HCT116 (cell line): ENCODE data around the gene ARAP1. TPM values are rescaled to one million over a fixed set of nuclear protein-coding genes. Genes with fewer than 3 reads are reported as not detected.

Experiments used
- ATAC-seq: fragments of 200-7000 bp; cut with Tn5 transposase; 2 replicates; pipeline ENCODE4 v1.9.1; 2020; ENCODE audit warnings: mild to moderate bottlenecking, moderate library complexity
- BruUV-seq: library from RNA; stranded (reverse); fragments of 400-500 nt; replicated peaks from 2 replicates; lab custom pipeline; 2021; lab: Mats Ljungman, UMichigan
- CTCF ChIA-PET: fragments of 300-600 bp; sonication (Branson Sonifier 250); formaldehyde crosslinking; loops from one replicate; lab custom pipeline; 2021; ENCODE audit warnings: antibody characterized with exemption; lab: Charles Lee
- POLR2A ChIA-PET: fragments of 300-600, 350-600 bp; sonication (Branson Sonifier 250); formaldehyde crosslinking; loops from one replicate; lab custom pipeline; 2021; ENCODE audit warnings: antibody characterized with exemption; lab: Charles Lee
- RAD21 ChIA-PET, 2 experiments: fragments of 300-600 bp; sonication (Branson Sonifier 250); formaldehyde crosslinking; loops; one replicate each; lab custom pipeline; 2023; ENCODE audit warnings: low total read pairs in 2 of 2; ENCODE audit not compliant: uncharacterized antibody in 2 of 2, unreplicated experiment in 2 of 2, low non-redundant PET in 1 of 2; lab: Charles Lee
- DNase-seq: peaks from one replicate; pipeline ENCODE4 v3.0.0-alpha.2; 2010; ENCODE audit warnings: low read depth, low spot score
- H2AFZ ChIP-seq: fragments of 200-600 bp; shearing (Covaris generic), sonication (generic); 2 replicates; pipeline ENCODE4 v1.6.1; 2017; ENCODE audit warnings: low read depth, mixed run types, mixed read lengths, antibody characterized with exemption, low read length; ENCODE audit not compliant: poor library complexity, severe bottlenecking
- H3K27ac ChIP-seq: 2 replicates; pipeline ENCODE4 v1.5.1; 2012; ENCODE audit warnings: low read depth, low read length
- H3K27me3 ChIP-seq: fragments of 200-600 bp; sonication (generic); 2 replicates; pipeline ENCODE4 v1.6.1; 2016; ENCODE audit warnings: mixed run types, low read length, mixed read lengths; ENCODE audit not compliant: insufficient read depth
- H3K36me3 ChIP-seq, 2 experiments: fragments of 200-500 bp in 1 of 2; fragments of 200-600 bp in 1 of 2; sonication (Bioruptor generic) in 1 of 2; sonication (generic) in 1 of 2; 2 replicates each; pipeline versions ENCODE4 v1.5.1 to v1.6.1; 2014 to 2016; ENCODE audit warnings: low read length in 2 of 2, inconsistent platforms in 1 of 2, mixed read lengths in 1 of 2, mixed run types in 1 of 2; ENCODE audit not compliant: insufficient read depth in 2 of 2, control insufficient read depth in 1 of 2
- H3K4me1 ChIP-seq, 2 experiments: fragments of 200-600 bp in 1 of 2; sonication (generic) in 1 of 2; 2 replicates each; pipeline versions ENCODE4 v1.5.1 to v1.6.1; 2012 to 2017; ENCODE audit warnings: low read length in 2 of 2, inconsistent platforms in 1 of 2, mild to moderate bottlenecking in 1 of 2, mixed read lengths in 1 of 2, mixed run types in 1 of 2, moderate library complexity in 1 of 2; ENCODE audit not compliant: insufficient read depth in 2 of 2, control insufficient read depth in 1 of 2
- H3K4me2 ChIP-seq: fragments of 200-600 bp; sonication (generic); 2 replicates; pipeline ENCODE4 v1.6.1; 2017; ENCODE audit warnings: mixed run types, low read length, mixed read lengths
- H3K4me3 ChIP-seq, 2 experiments: fragments of 200-600 bp in 1 of 2; sonication (generic) in 1 of 2; replicated peaks in 1 of 2; 2 replicates each; pipeline ENCODE4 v1.5.1; 2011 to 2016; ENCODE audit warnings: low read length in 2 of 2, control low read depth in 1 of 2, low read depth in 1 of 2, mild to moderate bottlenecking in 1 of 2, mixed read lengths in 1 of 2, mixed run types in 1 of 2
- H3K79me2 ChIP-seq: fragments of 200-600 bp; sonication (generic); 2 replicates; pipeline ENCODE4 v1.6.1; 2017; ENCODE audit warnings: mild to moderate bottlenecking, mixed run types, low read length, moderate library complexity, mixed read lengths; ENCODE audit not compliant: insufficient read depth
- H3K9ac ChIP-seq: fragments of 200-600 bp; sonication (generic); 2 replicates; pipeline ENCODE4 v1.6.1; 2016; ENCODE audit warnings: low read length, mixed read lengths
- H3K9me2 ChIP-seq: fragments of 200-600 bp; sonication (generic), shearing (Covaris generic); 2 replicates; pipeline ENCODE4 v1.6.1; 2017; ENCODE audit warnings: mixed run types, mild to moderate bottlenecking, moderate library complexity; ENCODE audit not compliant: insufficient read depth
- H3K9me3 ChIP-seq, 2 experiments: fragments of 200-500 bp in 1 of 2; fragments of 200-600 bp in 1 of 2; sonication (Bioruptor generic) in 1 of 2; sonication (generic) in 1 of 2; 2 replicates each; pipeline ENCODE4 v1.6.1; 2014 to 2017; ENCODE audit warnings: low read length in 2 of 2, mixed read lengths in 2 of 2, inconsistent platforms in 1 of 2, low read depth in 1 of 2, mild to moderate bottlenecking in 1 of 2, mixed run types in 1 of 2, moderate library complexity in 1 of 2; ENCODE audit not compliant: control insufficient read depth in 1 of 2, insufficient read depth in 1 of 2
- H4K20me1 ChIP-seq: fragments of 200-600 bp; sonication (generic), shearing (Covaris generic); 2 replicates; pipeline ENCODE4 v1.6.1; 2017; ENCODE audit warnings: mixed run types, mild to moderate bottlenecking, moderate library complexity; ENCODE audit not compliant: insufficient read depth
- CBX3 ChIP-seq: IDR thresholded peaks from 2 replicates; pipeline ENCODE4 v1.6.1; 2012; ENCODE audit warnings: low read depth
- CEBPB ChIP-seq: IDR thresholded peaks from 2 replicates; pipeline ENCODE4 v1.6.1; 2012; ENCODE audit warnings: low read depth
- ELF1 ChIP-seq: IDR thresholded peaks from 2 replicates; pipeline ENCODE4 v1.6.1; 2012; ENCODE audit warnings: low read depth, borderline replicate concordance
- EZH2 ChIP-seq: fragments of 200-600 bp; sonication (generic); IDR thresholded peaks from 2 replicates; pipeline ENCODE4 v1.6.1; 2017; ENCODE audit warnings: antibody characterized with exemption, mixed run types
- POLR2A ChIP-seq: IDR thresholded peaks from 2 replicates; pipeline ENCODE4 v1.7.0; 2011; ENCODE audit warnings: borderline replicate concordance; ENCODE audit not compliant: insufficient read depth, insufficient read length; ENCODE audit errors: extremely low read depth
- RAD21 ChIP-seq: IDR thresholded peaks from 2 replicates; pipeline ENCODE4 v1.6.1; 2012; ENCODE audit warnings: low read depth, mild to moderate bottlenecking
- SRF ChIP-seq: IDR thresholded peaks from 2 replicates; pipeline ENCODE4 v1.6.1; 2012; ENCODE audit warnings: low read depth
- YY1 ChIP-seq: IDR thresholded peaks from 2 replicates; pipeline ENCODE4 v1.6.1; 2011; ENCODE audit warnings: low read length, low read depth, moderate library complexity, mild to moderate bottlenecking; ENCODE audit not compliant: insufficient replicate concordance; ENCODE audit errors: extremely low read depth
- ZNF274 ChIP-seq: fragments of 200-500 bp; sonication (Bioruptor generic); IDR thresholded peaks from 2 replicates; pipeline ENCODE4 v1.6.1; 2014; ENCODE audit warnings: mild to moderate bottlenecking, low read depth, low read length, inconsistent platforms
- intact Hi-C: fragments of 100-400 bp; cut with micrococcal nuclease; formaldehyde crosslinking; loops from 2 replicates; pipeline ENCODE4 v1.10.0; 2022
- total RNA-seq: library from RNA; stranded (reverse); gene quantifications from one replicate; pipeline ENCODE4 v1.2.1, GENCODE V29; 2021; ENCODE audit not compliant: unreplicated experiment
- TF ChIP-seq, protein P1 (sequence below): IDR thresholded peaks from 2 replicates; pipeline ENCODE4 v1.6.1; 2012
- TF ChIP-seq, protein P2 (sequence below): IDR thresholded peaks from 2 replicates; pipeline ENCODE4 v1.6.1; 2011; ENCODE audit warnings: mild to moderate bottlenecking, low read length, moderate library complexity; ENCODE audit not compliant: insufficient replicate concordance; ENCODE audit errors: extremely low read depth

ARAP1 gene
- total RNA-seq, 1 experiment from 2014 or later = 57.4 TPM

DNA sequence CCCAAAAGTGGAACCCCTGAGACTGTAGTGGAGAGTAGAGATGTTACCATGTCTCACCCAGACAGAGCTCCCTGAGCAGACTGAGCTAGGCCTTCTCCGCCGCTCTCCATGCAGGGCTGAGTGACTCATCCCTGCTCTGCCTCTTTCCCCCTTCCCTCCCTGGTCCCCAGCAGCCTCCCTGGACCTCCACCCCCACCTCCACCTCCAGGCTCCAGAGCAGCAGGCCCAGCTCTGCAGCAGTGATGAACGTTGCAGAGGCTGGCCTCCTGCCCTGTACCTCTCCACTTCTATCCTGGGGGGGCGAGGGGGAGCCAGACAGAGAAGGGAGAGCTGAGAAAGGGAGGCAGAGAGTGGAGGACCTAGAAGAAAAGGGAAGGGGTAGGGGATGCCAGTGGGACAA lies 19.3 kb upstream of the ARAP1 start:
- no peak overlapping the region for H2AFZ ChIP-seq
- POLR2A ChIA-PET = no interaction called here
- TF ChIP-seq YY1 = no peak
- no peak for TF ChIP-seq CBX3
- no peak for TF ChIP-seq ZNF274
- no peak for TF ChIP-seq ELF1
- TF ChIP-seq POLR2A = no peak
- TF ChIP-seq, protein P1, sequence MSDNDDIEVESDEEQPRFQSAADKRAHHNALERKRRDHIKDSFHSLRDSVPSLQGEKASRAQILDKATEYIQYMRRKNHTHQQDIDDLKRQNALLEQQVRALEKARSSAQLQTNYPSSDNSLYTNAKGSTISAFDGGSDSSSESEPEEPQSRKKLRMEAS = no peak
- TF ChIP-seq CEBPB = no peak
- no peak for TF ChIP-seq EZH2
- no peak for TF ChIP-seq SRF
- TF ChIP-seq, all 23 proteins: peak for 0

DNA sequence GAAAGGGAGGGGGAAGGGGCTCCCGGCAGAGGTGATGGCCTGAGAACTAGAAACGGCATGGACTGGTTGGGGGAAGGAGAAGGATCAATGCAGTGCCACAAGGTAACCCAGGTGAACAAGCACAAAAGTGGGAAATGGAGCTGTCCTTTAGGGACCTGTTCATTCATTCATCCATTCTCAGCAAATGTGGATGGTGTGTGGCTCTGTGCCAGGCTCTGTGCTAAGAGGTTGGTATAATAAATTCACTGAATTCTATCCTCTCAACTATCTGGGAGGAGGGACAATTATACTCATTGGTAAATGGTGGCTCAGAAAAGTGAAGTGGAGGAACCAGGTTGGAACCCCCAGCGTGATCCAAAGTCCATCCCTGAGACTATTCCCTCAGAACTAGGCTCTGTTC lies 18.6 kb upstream of the ARAP1 start:
- no peaks in the 10 kb centered on the region for H3K79me2 ChIP-seq
- no peaks in the 10 kb centered on the region for H3K9me3 ChIP-seq
- H3K4me3 ChIP-seq = no peak overlapping the region
- TF ChIP-seq, protein P2, sequence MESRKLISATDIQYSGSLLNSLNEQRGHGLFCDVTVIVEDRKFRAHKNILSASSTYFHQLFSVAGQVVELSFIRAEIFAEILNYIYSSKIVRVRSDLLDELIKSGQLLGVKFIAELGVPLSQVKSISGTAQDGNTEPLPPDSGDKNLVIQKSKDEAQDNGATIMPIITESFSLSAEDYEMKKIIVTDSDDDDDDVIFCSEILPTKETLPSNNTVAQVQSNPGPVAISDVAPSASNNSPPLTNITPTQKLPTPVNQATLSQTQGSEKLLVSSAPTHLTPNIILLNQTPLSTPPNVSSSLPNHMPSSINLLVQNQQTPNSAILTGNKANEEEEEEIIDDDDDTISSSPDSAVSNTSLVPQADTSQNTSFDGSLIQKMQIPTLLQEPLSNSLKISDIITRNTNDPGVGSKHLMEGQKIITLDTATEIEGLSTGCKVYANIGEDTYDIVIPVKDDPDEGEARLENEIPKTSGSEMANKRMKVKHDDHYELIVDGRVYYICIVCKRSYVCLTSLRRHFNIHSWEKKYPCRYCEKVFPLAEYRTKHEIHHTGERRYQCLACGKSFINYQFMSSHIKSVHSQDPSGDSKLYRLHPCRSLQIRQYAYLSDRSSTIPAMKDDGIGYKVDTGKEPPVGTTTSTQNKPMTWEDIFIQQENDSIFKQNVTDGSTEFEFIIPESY = no peak
- no peak for TF ChIP-seq RAD21
- H3K4me1 ChIP-seq = no peaks in the 10 kb centered on the region
- H4K20me1 ChIP-seq = no peaks in the 10 kb centered on the region
- no peak overlapping the region for H3K4me2 ChIP-seq
- RAD21 ChIA-PET = no interaction called here
- intact Hi-C loops = no loop called here
- no peaks in the 10 kb centered on the region for H3K27me3 ChIP-seq
- CTCF ChIA-PET = interaction anchor here (1.5 kb wide), 1 partner anchor 23 kb away, joined by 4 read pairs; the partner anchor contains the start of gene STARD10
- no peaks in the 10 kb centered on the region for H3K36me3 ChIP-seq
- ATAC-seq (no peak), DNase-seq (no peak)
- H3K9me2 ChIP-seq = no peaks in the 10 kb centered on the region
- BruUV-seq = no TSS peak
- no peak overlapping the region for H2AFZ ChIP-seq
- POLR2A ChIA-PET = no interaction called here
- no peak overlapping the region for H3K9ac ChIP-seq
- no peak overlapping the region for H3K27ac ChIP-seq

More for the DNA sequence above, 19.3 kb upstream of the ARAP1 start:
- RAD21 ChIA-PET = no interaction called here
- Histone ChIP-seq H3K4me1 (no peaks in the 10 kb centered on the region; a peak in 1 of 4 replicates), H3K27ac (no peak overlapping the region), H3K4me3 (no peak overlapping the region), H3K4me2 (no peak overlapping the region), H3K27me3 (no peaks in the 10 kb centered on the region), H3K79me2 (no peaks in the 10 kb centered on the region), H3K36me3 (no peaks in the 10 kb centered on the region), H3K9ac (no peak overlapping the region), H3K9me2 (no peaks in the 10 kb centered on the region), H4K20me1 (no peaks in the 10 kb centered on the region), H3K9me3 (no peaks in the 10 kb centered on the region)
- DNase-seq (no peak), ATAC-seq (no peak; the same call in 1 of the 2 replicates)
- intact Hi-C loops = no loop called here
- no TSS peak for BruUV-seq
- CTCF ChIA-PET = interaction anchor here (1.5 kb wide), 1 partner anchor 23 kb away, joined by 4 read pairs; the partner anchor contains the start of gene STARD10
